ENCODE results near the gene BPGM. TPM values are rescaled to one million over a fixed set of nuclear protein-coding genes. Genes with fewer than 3 reads are reported as not detected.

Gene BPGM
- total RNA-seq, 1 donor, result 64.8 TPM

- H3K4me1 ChIP-seq (ENCODE audit: insufficient read depth, low read length), result peaks cover 9% of the 10 kb centered on the region
Measured at GRCh38 chr7:134630893-134631292, 15.8 kb upstream of the BPGM start.

DNA sequence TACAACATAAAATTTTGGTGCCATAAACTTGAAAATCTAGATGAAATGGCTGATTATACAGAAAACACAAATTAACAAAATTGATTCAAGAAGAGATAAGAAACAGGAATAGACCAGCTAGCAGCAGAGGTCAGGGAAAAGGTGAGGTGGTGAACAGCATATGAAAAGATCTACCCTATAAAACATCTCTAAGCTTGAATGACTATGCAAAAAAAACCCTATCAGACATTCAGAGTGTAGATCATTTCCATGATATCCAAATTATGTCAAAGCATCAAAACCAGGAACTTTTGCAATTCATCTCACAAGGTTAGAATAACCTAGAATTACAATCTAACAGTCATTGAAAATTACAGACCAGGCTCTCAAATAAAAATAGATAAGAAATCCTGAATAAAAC lies 14.6 kb upstream of the BPGM start:
- Histone ChIP-seq H3K4me3 (ENCODE audit: insufficient read depth, low read length) (no peak overlapping the region), H3K36me3 (ENCODE audit: insufficient read depth, low read length) (no peaks in the 10 kb centered on the region), H4K20me1 (ENCODE audit: insufficient read depth, low read length) (no peaks in the 10 kb centered on the region), H3K27me3 (ENCODE audit: insufficient read depth, low read length) (no peaks in the 10 kb centered on the region), H3K79me2 (ENCODE audit: insufficient read depth, low read length) (no peaks in the 10 kb centered on the region), H3K27ac (ENCODE audit: low read depth, low read length) (no peak overlapping the region), H3K4me2 (ENCODE audit: insufficient read depth, low read length) (no peak overlapping the region), H3K4me1 (ENCODE audit: insufficient read depth, low read length) (peaks cover 9% of the 10 kb centered on the region), H2AFZ (ENCODE audit: low read length) (no peak overlapping the region), H3K9me3 (ENCODE audit: low read depth, low read length) (no peaks in the 10 kb centered on the region)
- TF ChIP-seq, protein P1, sequence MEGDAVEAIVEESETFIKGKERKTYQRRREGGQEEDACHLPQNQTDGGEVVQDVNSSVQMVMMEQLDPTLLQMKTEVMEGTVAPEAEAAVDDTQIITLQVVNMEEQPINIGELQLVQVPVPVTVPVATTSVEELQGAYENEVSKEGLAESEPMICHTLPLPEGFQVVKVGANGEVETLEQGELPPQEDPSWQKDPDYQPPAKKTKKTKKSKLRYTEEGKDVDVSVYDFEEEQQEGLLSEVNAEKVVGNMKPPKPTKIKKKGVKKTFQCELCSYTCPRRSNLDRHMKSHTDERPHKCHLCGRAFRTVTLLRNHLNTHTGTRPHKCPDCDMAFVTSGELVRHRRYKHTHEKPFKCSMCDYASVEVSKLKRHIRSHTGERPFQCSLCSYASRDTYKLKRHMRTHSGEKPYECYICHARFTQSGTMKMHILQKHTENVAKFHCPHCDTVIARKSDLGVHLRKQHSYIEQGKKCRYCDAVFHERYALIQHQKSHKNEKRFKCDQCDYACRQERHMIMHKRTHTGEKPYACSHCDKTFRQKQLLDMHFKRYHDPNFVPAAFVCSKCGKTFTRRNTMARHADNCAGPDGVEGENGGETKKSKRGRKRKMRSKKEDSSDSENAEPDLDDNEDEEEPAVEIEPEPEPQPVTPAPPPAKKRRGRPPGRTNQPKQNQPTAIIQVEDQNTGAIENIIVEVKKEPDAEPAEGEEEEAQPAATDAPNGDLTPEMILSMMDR (IDR thresholded peaks at IDR 0.05; ENCODE audit: extremely low read depth, low read depth, low read length), result no peak
- DNase-seq (ENCODE audit: insufficient read length, low spot score, missing footprints), result no peak

More at GRCh38 chr7:134630893-134631292, 15.8 kb upstream of the BPGM start:
- Histone ChIP-seq H3K27ac (ENCODE audit: low read depth, low read length) (peak overlapping the region; percentile 35), H2AFZ (ENCODE audit: low read length) (no peak overlapping the region), H3K4me3 (ENCODE audit: insufficient read depth, low read length) (no peak overlapping the region), H3K79me2 (ENCODE audit: insufficient read depth, low read length) (no peaks in the 10 kb centered on the region), H3K9me3 (ENCODE audit: low read depth, low read length) (no peaks in the 10 kb centered on the region), H3K4me2 (ENCODE audit: insufficient read depth, low read length) (no peak overlapping the region), H4K20me1 (ENCODE audit: insufficient read depth, low read length) (no peaks in the 10 kb centered on the region), H3K27me3 (ENCODE audit: insufficient read depth, low read length) (no peaks in the 10 kb centered on the region), H3K36me3 (ENCODE audit: insufficient read depth, low read length) (no peaks in the 10 kb centered on the region)
- TF ChIP-seq, protein P1 (IDR thresholded peaks at IDR 0.05; ENCODE audit: extremely low read depth, low read depth, low read length), result no peak
- peak; percentile 21 for DNase-seq (ENCODE audit: insufficient read length, low spot score, missing footprints)

DNA sequence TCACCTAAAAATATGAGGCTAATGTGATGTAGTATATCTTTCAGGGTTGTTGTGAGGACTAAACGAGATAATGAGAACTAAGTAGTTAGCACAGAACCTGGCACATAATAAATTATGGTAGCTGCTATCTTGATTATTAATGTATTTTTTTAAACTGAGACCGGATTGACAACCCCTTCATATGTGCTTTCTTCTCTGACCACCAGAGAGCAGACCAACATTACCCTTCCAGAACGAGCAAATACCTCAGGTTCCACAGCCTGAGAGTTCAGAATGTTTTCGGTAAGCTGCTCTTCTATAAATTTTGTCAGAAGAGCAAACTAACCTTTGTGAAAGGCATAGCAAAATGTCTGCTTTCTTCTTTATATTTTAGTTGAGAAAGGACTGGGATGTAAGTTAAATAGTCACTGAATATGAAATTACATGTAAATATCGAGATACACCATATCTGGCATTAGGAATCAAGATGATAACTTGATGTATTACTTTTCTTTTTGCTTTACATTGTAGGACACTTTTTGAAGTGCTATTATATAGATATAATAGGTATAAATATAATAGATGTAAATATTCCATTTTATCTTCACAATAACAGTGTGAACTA lies 13.6 kb upstream of the BPGM start:
- TF ChIP-seq, protein P1 (IDR thresholded peaks at IDR 0.05; ENCODE audit: extremely low read depth, low read depth, low read length), result peak; percentile 76
- Histone ChIP-seq H3K27ac (ENCODE audit: low read depth, low read length) (no peak overlapping the region), H3K36me3 (ENCODE audit: insufficient read depth, low read length) (no peaks in the 10 kb centered on the region), H3K4me2 (ENCODE audit: insufficient read depth, low read length) (no peak overlapping the region), H4K20me1 (ENCODE audit: insufficient read depth, low read length) (no peaks in the 10 kb centered on the region), H3K9me3 (ENCODE audit: low read depth, low read length) (no peaks in the 10 kb centered on the region), H3K79me2 (ENCODE audit: insufficient read depth, low read length) (no peaks in the 10 kb centered on the region), H2AFZ (ENCODE audit: low read length) (no peak overlapping the region), H3K4me3 (ENCODE audit: insufficient read depth, low read length) (no peak overlapping the region), H3K27me3 (ENCODE audit: insufficient read depth, low read length) (no peaks in the 10 kb centered on the region), H3K4me1 (ENCODE audit: insufficient read depth, low read length) (peaks cover 9% of the 10 kb centered on the region)
- DNase-seq (ENCODE audit: insufficient read length, low spot score, missing footprints), result no peak

DNA sequence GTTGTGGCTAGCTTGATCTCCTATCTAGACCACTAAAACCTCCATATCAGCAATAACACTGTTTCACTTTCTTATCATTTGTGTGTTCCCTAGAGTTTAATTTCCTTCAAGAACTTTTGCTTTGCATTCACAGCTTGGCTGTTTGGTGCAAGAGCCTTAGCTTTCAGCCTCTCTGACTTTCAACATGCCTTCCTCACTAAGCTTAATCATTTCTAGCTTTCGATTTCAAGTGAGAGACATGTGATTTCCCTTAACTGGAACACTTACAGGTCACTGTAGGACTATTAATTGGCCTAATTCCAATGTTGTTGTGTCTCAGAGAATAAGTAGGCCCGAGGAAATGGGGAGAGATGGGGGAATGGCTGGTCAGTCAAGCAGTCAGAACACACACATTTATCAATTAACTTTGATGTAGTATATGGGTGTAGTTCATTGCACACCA lies 10.6 kb upstream of the BPGM start:
- H4K20me1 ChIP-seq (ENCODE audit: insufficient read depth, low read length), result no peaks in the 10 kb centered on the region
- no peak for DNase-seq (ENCODE audit: insufficient read length, low spot score, missing footprints)
- H3K36me3 ChIP-seq (ENCODE audit: insufficient read depth, low read length), result no peaks in the 10 kb centered on the region
- no peak overlapping the region for H3K27ac ChIP-seq (ENCODE audit: low read depth, low read length)
- H2AFZ ChIP-seq (ENCODE audit: low read length), result peak overlapping the region; percentile 27
- H3K9me3 ChIP-seq (ENCODE audit: low read depth, low read length), result no peaks in the 10 kb centered on the region
- no peaks in the 10 kb centered on the region for H3K4me1 ChIP-seq (ENCODE audit: insufficient read depth, low read length)
- peak overlapping the region; percentile 0 for H3K4me2 ChIP-seq (ENCODE audit: insufficient read depth, low read length)
- no peak overlapping the region for H3K4me3 ChIP-seq (ENCODE audit: insufficient read depth, low read length)
- no peaks in the 10 kb centered on the region for H3K79me2 ChIP-seq (ENCODE audit: insufficient read depth, low read length)
- H3K27me3 ChIP-seq (ENCODE audit: insufficient read depth, low read length), result no peaks in the 10 kb centered on the region
- TF ChIP-seq, protein P1 (IDR thresholded peaks at IDR 0.05; ENCODE audit: extremely low read depth, low read depth, low read length), result no peak
